Uterus (tissue), 2 donors: ENCODE measurements around the gene MAP2K6.

Experiments used
- CTCF ChIP-seq, 4 experiments: fragments of 200-600 bp in 2 of 4; fragments of 450-650 bp in 2 of 4; sonication (generic) in 2 of 4; IDR thresholded peaks; one replicate each; pipeline ENCODE4 v1.5.1; 2016 to 2019; ENCODE audit warnings: antibody characterized with exemption in 4 of 4, mild to moderate bottlenecking in 2 of 4, moderate library complexity in 1 of 4
- POLR2A ChIP-seq, 2 donors: fragments of 450-650 bp; IDR thresholded peaks; one replicate each; pipeline ENCODE4 v1.6.1; 2016; ENCODE audit warnings: antibody characterized with exemption in 2 of 2, mild to moderate bottlenecking in 1 of 2, moderate library complexity in 1 of 2

- TF ChIP-seq CTCF (IDR thresholded peaks at IDR 0.05) (no peak), POLR2A (IDR thresholded peaks at IDR 0.05) (no peak)
Observed at GRCh38 chr17:69573396-69573795, 158.9 kb downstream of the MAP2K6 start.
